Neural progenitor cell (in vitro differentiated cells): ENCODE data around the gene SNX17. TPM values are rescaled to one million over a fixed set of nuclear protein-coding genes. Genes with fewer than 3 reads are reported as not detected.

Experiments used
- DNase-seq: peaks from one replicate; pipeline ENCODE4 v3.0.0-alpha.2; 2016; ENCODE audit warnings: low spot score
- H2AFZ ChIP-seq: fragments of 200-600 bp; sonication (generic); replicated peaks from 2 replicates; pipeline ENCODE4 v1.6.1; 2016; ENCODE audit warnings: antibody characterized with exemption
- H3F3A ChIP-seq: fragments of 200-600 bp; sonication (generic); 2 replicates; pipeline ENCODE4 v1.6.1; 2016; ENCODE audit warnings: antibody characterized with exemption, low read depth
- H3K27ac ChIP-seq: fragments of 200-600 bp; sonication (generic); 2 replicates; pipeline ENCODE4 v1.5.1; 2016; ENCODE audit warnings: mild to moderate bottlenecking
- H3K27me3 ChIP-seq: fragments of 200-600 bp; sonication (generic); 2 replicates; pipeline ENCODE4 v1.6.1; 2016; ENCODE audit warnings: mild to moderate bottlenecking, moderate library complexity
- H3K36me3 ChIP-seq: fragments of 200-600 bp; sonication (generic); 2 replicates; pipeline ENCODE4 v1.5.1; 2016
- H3K4me1 ChIP-seq: fragments of 200-600 bp; sonication (generic); 2 replicates; pipeline ENCODE4 v1.6.1; 2016; ENCODE audit warnings: mixed run types
- H3K4me2 ChIP-seq: fragments of 200-600 bp; sonication (generic); 2 replicates; pipeline ENCODE4 v1.6.1; 2016
- H3K4me3 ChIP-seq: fragments of 200-600 bp; sonication (generic); 2 replicates; pipeline ENCODE4 v1.5.1; 2016
- H3K79me2 ChIP-seq: fragments of 200-600 bp; sonication (generic); 2 replicates; pipeline ENCODE4 v1.6.1; 2016; ENCODE audit warnings: low read depth
- H3K9ac ChIP-seq: fragments of 200-600 bp; sonication (generic); 2 replicates; pipeline ENCODE4 v1.6.1; 2016
- H3K9me3 ChIP-seq: fragments of 200-600 bp; sonication (generic); 2 replicates; pipeline ENCODE4 v1.5.1; 2016; ENCODE audit warnings: low read depth
- H4K20me1 ChIP-seq: fragments of 200-600 bp; sonication (generic); 2 replicates; pipeline ENCODE4 v1.6.1; 2016; ENCODE audit warnings: low read depth
- H3K27ac Mint-ChIP-seq: 3 replicates; pipeline ENCODE4 v1.8.0; 2021; ENCODE audit warnings: mixed read lengths
- H3K27me3 Mint-ChIP-seq: 2 replicates; pipeline ENCODE4 v1.8.0; 2022; ENCODE audit warnings: low read depth, mild to moderate bottlenecking, inconsistent platforms, moderate library complexity, mixed read lengths; ENCODE audit not compliant: insufficient read depth
- H3K36me3 Mint-ChIP-seq: 3 replicates; pipeline ENCODE4 v1.8.0; 2021; ENCODE audit warnings: mixed read lengths
- H3K4me1 Mint-ChIP-seq: 3 replicates; pipeline ENCODE4 v1.8.0; 2021; ENCODE audit warnings: mixed read lengths
- H3K4me3 Mint-ChIP-seq: 3 replicates; pipeline ENCODE4 v1.8.0; 2021; ENCODE audit warnings: mild to moderate bottlenecking, moderate library complexity, mixed read lengths
- H3K9me3 Mint-ChIP-seq: 3 replicates; pipeline ENCODE4 v1.8.0; 2020; ENCODE audit warnings: mixed read lengths
- CTCF ChIP-seq: fragments of 200-600 bp; sonication (generic); IDR thresholded peaks from 2 replicates; pipeline ENCODE4 v1.5.1; 2017; ENCODE audit warnings: antibody characterized with exemption, mild to moderate bottlenecking
- EZH2 ChIP-seq: fragments of 200-600 bp; sonication (generic); IDR thresholded peaks from 2 replicates; pipeline ENCODE4 v1.6.1; 2017; ENCODE audit warnings: antibody characterized with exemption, mild to moderate bottlenecking, moderate library complexity
- EZH2phosphoT487 ChIP-seq: fragments of 200-600 bp; sonication (generic); IDR thresholded peaks from 2 replicates; pipeline ENCODE4 v1.6.1; 2017; ENCODE audit warnings: antibody characterized with exemption
- total RNA-seq: library from RNA; depleted of rRNA; stranded (reverse); fragments of >200 nt; gene quantifications from 2 replicates; pipeline ENCODE4 v1.2.3, GENCODE V29; 2015; ENCODE audit warnings: low replicate concordance

Gene SNX17
- total RNA-seq, 1 donor from 2014 or later = 65.2 TPM

DNA sequence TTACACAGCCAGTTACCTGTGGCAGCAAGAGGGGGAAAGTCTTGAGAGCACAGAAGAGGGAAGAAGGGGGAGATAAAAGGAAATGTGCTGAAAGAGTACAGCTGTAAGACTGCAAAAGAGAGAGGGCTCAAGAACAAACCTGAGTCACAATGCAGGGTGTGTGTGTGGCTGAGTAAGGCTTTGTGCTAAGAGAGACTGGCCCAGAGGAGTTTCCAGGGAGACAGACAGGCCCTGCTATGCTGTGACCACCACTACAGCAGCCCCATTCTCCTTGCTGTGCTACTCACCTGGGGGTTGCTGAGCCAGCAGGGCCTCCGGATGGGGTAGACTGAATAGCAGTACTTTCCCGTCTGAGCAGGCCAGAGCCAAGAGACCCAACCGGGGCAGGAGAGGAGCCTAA is 35.1 kb upstream of the SNX17 start:
- no peaks in the 10 kb centered on the region for H3K9me3 ChIP-seq
- no peaks in the 10 kb centered on the region for H3K79me2 ChIP-seq
- no peak overlapping the region for H3K4me2 ChIP-seq
- Mint-ChIP-seq H3K27ac (no peak overlapping the region), H3K4me1 (no peaks in the 10 kb centered on the region), H3K27me3 (peaks cover 5% of the 10 kb centered on the region), H3K9me3 (no peaks in the 10 kb centered on the region), H3K36me3 (peaks cover 27% of the 10 kb centered on the region), H3K4me3 (no peak overlapping the region)
- no peak for DNase-seq
- no peak overlapping the region for H3K27ac ChIP-seq
- no peak overlapping the region for H2AFZ ChIP-seq
- H3K4me3 ChIP-seq = no peak overlapping the region
- H3K27me3 ChIP-seq = no peaks in the 10 kb centered on the region
- no peak overlapping the region for H3K9ac ChIP-seq
- H3K4me1 ChIP-seq = no peaks in the 10 kb centered on the region
- no peaks in the 10 kb centered on the region for H3F3A ChIP-seq
- no peaks in the 10 kb centered on the region for H4K20me1 ChIP-seq
- peaks cover 6% of the 10 kb centered on the region for H3K36me3 ChIP-seq
- TF ChIP-seq EZH2 (no peak), CTCF (no peak), EZH2phosphoT487 (no peak)

DNA sequence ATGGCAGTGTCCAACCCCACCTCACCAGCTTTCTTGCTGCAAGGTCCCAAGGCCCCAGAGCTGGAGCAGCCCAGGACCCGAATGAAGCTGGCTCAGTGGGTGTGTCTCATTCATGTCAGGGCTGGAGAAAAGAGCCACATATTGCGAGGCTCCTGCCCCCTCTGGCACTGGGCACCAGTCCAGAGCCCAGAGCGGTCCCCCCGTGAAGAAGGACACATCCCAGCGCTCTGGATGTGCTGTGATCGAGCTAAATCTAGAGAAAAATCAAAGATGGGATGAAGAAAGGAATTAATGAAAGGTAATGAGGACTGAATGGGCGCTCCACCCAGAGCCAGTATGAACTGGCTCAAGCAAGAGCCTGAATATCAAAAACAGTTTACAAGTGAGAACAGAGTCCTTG is 34.2 kb upstream of the SNX17 start:
- H3K4me1 ChIP-seq = no peaks in the 10 kb centered on the region
- Mint-ChIP-seq H3K27me3 (peaks cover 5% of the 10 kb centered on the region), H3K4me3 (no peak overlapping the region), H3K36me3 (peaks cover 27% of the 10 kb centered on the region), H3K27ac (no peak overlapping the region), H3K4me1 (no peaks in the 10 kb centered on the region), H3K9me3 (no peaks in the 10 kb centered on the region)
- no peak overlapping the region for H3K4me2 ChIP-seq
- H2AFZ ChIP-seq = no peak overlapping the region
- DNase-seq = no peak
- H3K9me3 ChIP-seq = no peaks in the 10 kb centered on the region
- no peak for TF ChIP-seq EZH2
- no peak for TF ChIP-seq CTCF
- TF ChIP-seq EZH2phosphoT487 = no peak
- H3K36me3 ChIP-seq = peaks cover 6% of the 10 kb centered on the region
- no peaks in the 10 kb centered on the region for H3K27me3 ChIP-seq
- H3K27ac ChIP-seq = no peak overlapping the region
- H4K20me1 ChIP-seq = no peaks in the 10 kb centered on the region
- H3K79me2 ChIP-seq = no peaks in the 10 kb centered on the region
- no peak overlapping the region for H3K9ac ChIP-seq
- no peak overlapping the region for H3K4me3 ChIP-seq
- H3F3A ChIP-seq = no peaks in the 10 kb centered on the region

DNA sequence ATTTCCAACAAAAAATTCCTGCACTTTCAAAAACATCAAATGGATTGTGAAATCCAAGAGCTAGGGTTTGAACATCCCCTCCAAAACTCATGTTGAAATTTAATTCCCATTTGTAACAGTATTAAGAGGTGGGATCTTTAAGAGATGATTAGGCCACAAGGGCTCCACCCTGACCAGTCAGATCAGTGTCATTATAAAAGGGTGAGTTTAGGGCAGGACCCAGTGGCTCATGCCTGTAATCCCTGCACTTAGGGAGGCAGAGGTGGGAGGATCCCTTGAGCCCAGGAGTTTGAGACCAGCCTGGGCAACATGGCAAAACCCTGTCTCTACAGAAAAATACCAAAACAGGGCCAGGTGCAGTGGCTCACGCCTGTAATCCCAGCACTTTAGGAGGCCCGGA is 22.8 kb upstream of the SNX17 start:
- no peak overlapping the region for H3K27ac Mint-ChIP-seq
- H3K27ac ChIP-seq = no peak overlapping the region
- H3K9me3 ChIP-seq = no peaks in the 10 kb centered on the region
- peaks cover 5% of the 10 kb centered on the region for H3F3A ChIP-seq
- no peaks in the 10 kb centered on the region for H3K4me1 ChIP-seq
- peaks cover 95% of the 10 kb centered on the region for H3K79me2 ChIP-seq
- H3K4me2 ChIP-seq = no peak overlapping the region
- TF ChIP-seq CTCF (no peak), EZH2 (no peak), EZH2phosphoT487 (no peak)
- H3K9ac ChIP-seq = no peak overlapping the region
- H3K4me3 Mint-ChIP-seq = no peak overlapping the region
- H4K20me1 ChIP-seq = peaks cover 54% of the 10 kb centered on the region
- H3K4me1 Mint-ChIP-seq = no peaks in the 10 kb centered on the region
- peaks cover 2% of the 10 kb centered on the region for H3K36me3 Mint-ChIP-seq
- H3K27me3 ChIP-seq = no peaks in the 10 kb centered on the region
- H3K4me3 ChIP-seq = no peak overlapping the region
- H3K36me3 ChIP-seq = no peaks in the 10 kb centered on the region
- no peaks in the 10 kb centered on the region for H3K27me3 Mint-ChIP-seq
- no peak for DNase-seq
- H2AFZ ChIP-seq = no peak overlapping the region
- H3K9me3 Mint-ChIP-seq = no peaks in the 10 kb centered on the region
